AG09309 (cell line): ENCODE results near the gene TBPL1.

Source experiments
- DNase-seq: peaks from one replicate; pipeline ENCODE4 v3.0.0-alpha.2; 2010; ENCODE audit warnings: low read depth
- H3K4me3 ChIP-seq: 2 replicates; pipeline ENCODE4 v1.5.1; 2011; ENCODE audit warnings: mild to moderate bottlenecking, low read depth, low read length, moderate library complexity; ENCODE audit not compliant: control insufficient read depth
- CTCF ChIP-seq: IDR thresholded peaks from 2 replicates; pipeline ENCODE4 v1.5.1; 2011; ENCODE audit warnings: mild to moderate bottlenecking, low read depth, low read length, inconsistent platforms; ENCODE audit not compliant: insufficient read depth, control insufficient read depth; ENCODE audit errors: missing control alignments

The TBPL1 gene

DNA sequence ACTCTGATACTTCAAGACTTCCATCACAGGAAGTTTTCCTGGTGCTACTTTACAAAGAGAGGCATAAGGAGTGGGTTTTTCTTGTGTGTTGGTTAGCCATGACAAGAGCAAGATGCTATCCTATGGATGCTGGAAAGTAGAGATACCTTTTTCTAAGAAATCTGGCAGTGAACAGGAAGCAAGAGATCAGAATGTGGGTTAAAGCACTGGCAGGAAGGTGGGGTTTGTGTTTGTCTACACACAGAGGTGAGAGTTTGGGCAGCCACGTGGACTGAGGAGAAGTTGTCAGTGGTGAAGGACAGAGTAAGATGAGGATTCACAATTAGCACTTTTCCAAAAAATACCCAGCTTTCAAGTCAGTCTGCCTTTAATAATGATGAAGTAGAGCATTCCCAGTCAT lies 81.5 kb downstream of the TBPL1 start:
- no peak for TF ChIP-seq CTCF
- DNase-seq = no peak
- H3K4me3 ChIP-seq = no peak overlapping the region

DNA sequence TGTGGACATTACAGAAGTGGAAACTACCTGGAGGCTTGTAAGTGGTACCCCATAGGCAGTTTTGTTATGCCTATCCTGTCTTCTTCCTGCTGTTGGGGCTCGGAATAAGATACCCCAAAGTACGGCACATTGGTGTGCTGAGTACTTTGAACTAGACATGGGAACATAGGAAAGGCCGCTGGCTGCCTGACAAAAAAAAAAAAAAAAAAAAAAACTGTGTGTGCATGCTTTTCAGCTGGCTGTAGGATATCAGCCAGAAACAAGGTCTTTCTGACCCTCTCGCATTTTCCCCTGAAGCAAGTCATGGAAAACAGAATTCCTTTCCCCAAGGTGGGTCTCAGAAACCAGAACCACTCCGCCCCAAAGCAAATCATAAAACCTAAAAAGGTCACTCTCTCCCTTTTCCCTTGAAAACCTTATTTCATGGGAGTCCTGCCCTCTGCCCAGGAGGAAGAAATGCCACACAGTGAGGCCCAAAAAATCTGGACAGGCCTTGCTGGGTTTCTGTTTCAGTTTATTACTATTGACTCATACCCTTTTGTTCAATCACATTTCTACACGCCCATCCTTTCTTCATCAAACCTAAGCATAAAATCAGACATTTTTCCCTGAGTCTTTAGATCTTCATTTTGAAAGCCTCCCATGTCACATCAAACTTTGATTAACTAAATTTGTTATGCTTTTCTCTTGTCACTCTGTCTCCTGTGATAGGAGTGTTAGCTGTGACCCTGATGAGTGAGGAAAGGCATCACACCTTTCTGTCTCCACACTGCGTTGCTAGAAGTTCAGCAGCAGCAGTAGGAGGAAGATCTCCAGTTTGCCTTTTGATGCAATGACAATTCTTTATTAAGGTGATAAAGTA lies 82.2 kb downstream of the TBPL1 start:
- no peak for DNase-seq
- H3K4me3 ChIP-seq = no peak overlapping the region
- no peak for TF ChIP-seq CTCF

GRCh38 chr6:134035823-134036296 lies 82.8 kb downstream of the TBPL1 start:
- no peak overlapping the region for H3K4me3 ChIP-seq
- no peak for TF ChIP-seq CTCF
- no peak for DNase-seq

- H3K4me3 ChIP-seq = no peak overlapping the region
- no peak for DNase-seq
- TF ChIP-seq CTCF = no peak
Observed at GRCh38 chr6:134039116-134039515, 86.1 kb downstream of the TBPL1 start.
